ENCODE measurements around the gene TRAF3. TPM values are rescaled to one million over a fixed set of nuclear protein-coding genes. Genes with fewer than 3 reads are reported as not detected.

TRAF3 gene
- total and polyA plus RNA-seq, 4 donors = 3.4 to 32.6 (median 11.5) TPM

GRCh38 chr14:102733326-102733725, 43.9 kb upstream of the TRAF3 start:
- Histone ChIP-seq H3K36me3 (ENCODE audit: control insufficient read depth in 1 of 2, insufficient read depth in 2 of 2, low read length in 1 of 2) (peaks cover 0 to under 1% of the 10 kb centered on the region in 2 donors), H3K4me1 (ENCODE audit: control insufficient read depth in 1 of 2, insufficient read depth in 2 of 2, low read length in 2 of 2) (no peaks in the 10 kb centered on the region), H3K27me3 (ENCODE audit: control insufficient read depth in 1 of 2, insufficient read depth in 2 of 2, low read length in 1 of 2) (no peaks in the 10 kb centered on the region), H3K4me3 (ENCODE audit: low read length in 2 of 2) (no peak overlapping the region), H3K9me3 (ENCODE audit: control insufficient read depth, low read length) (no peaks in the 10 kb centered on the region), H3K27ac (ENCODE audit: low read depth in 1 of 2, low read length in 2 of 2) (no peak overlapping the region)
- intact Hi-C loops (cut with DNase I) = no loop called here
- DNase-seq = peak in 1 of 2 donors; percentile 51
- 88% methylated on average over 11 of the region's 11 CpGs for WGBS, 2 donors
- no peak for ATAC-seq (ENCODE audit: low FRiP score)

- H3K9me3 ChIP-seq (ENCODE audit: control insufficient read depth, low read length) = no peaks in the 10 kb centered on the region
- no peak overlapping the region for H3K4me3 ChIP-seq (ENCODE audit: low read length in 2 of 2)
- ATAC-seq (ENCODE audit: low FRiP score) (no peak), DNase-seq (peak in 1 of 2 donors; percentile 14)
- intact Hi-C loops (cut with DNase I) = no loop called here
- no peak overlapping the region for H3K27ac ChIP-seq (ENCODE audit: low read depth in 1 of 2, low read length in 2 of 2)
- no peaks in the 10 kb centered on the region for H3K36me3 ChIP-seq (ENCODE audit: control insufficient read depth in 1 of 2, insufficient read depth in 2 of 2, low read length in 1 of 2)
- no peaks in the 10 kb centered on the region for H3K27me3 ChIP-seq (ENCODE audit: control insufficient read depth in 1 of 2, insufficient read depth in 2 of 2, low read length in 1 of 2)
- no peaks in the 10 kb centered on the region for H3K4me1 ChIP-seq (ENCODE audit: control insufficient read depth in 1 of 2, insufficient read depth in 2 of 2, low read length in 2 of 2)
- 90 to 95% methylated on average over 12 of the region's 12 CpGs for WGBS, 2 donors
Observed at GRCh38 chr14:102734436-102734835, 42.8 kb upstream of the TRAF3 start.

GRCh38 chr14:102736956-102737355, 40.3 kb upstream of the TRAF3 start:
- ATAC-seq (ENCODE audit: low FRiP score) (no peak), DNase-seq (no peak)
- Histone ChIP-seq H3K27ac (ENCODE audit: low read depth in 1 of 2, low read length in 2 of 2) (no peak overlapping the region), H3K4me3 (ENCODE audit: low read length in 2 of 2) (no peak overlapping the region), H3K36me3 (ENCODE audit: control insufficient read depth in 1 of 2, insufficient read depth in 2 of 2, low read length in 1 of 2) (no peaks in the 10 kb centered on the region), H3K9me3 (ENCODE audit: control insufficient read depth, low read length) (no peaks in the 10 kb centered on the region), H3K27me3 (ENCODE audit: control insufficient read depth in 1 of 2, insufficient read depth in 2 of 2, low read length in 1 of 2) (no peaks in the 10 kb centered on the region), H3K4me1 (ENCODE audit: control insufficient read depth in 1 of 2, insufficient read depth in 2 of 2, low read length in 2 of 2) (no peaks in the 10 kb centered on the region)
- 92 to 96% methylated on average over 3 of the region's 3 CpGs for WGBS, 2 donors
- intact Hi-C loops (cut with DNase I) = no loop called here

GRCh38 chr14:102737402-102738372, 39.6 kb upstream of the TRAF3 start:
- Histone ChIP-seq H3K4me3 (ENCODE audit: low read length in 2 of 2) (no peak overlapping the region), H3K27me3 (ENCODE audit: control insufficient read depth in 1 of 2, insufficient read depth in 2 of 2, low read length in 1 of 2) (no peaks in the 10 kb centered on the region), H3K4me1 (ENCODE audit: control insufficient read depth in 1 of 2, insufficient read depth in 2 of 2, low read length in 2 of 2) (no peaks in the 10 kb centered on the region), H3K9me3 (ENCODE audit: control insufficient read depth, low read length) (no peaks in the 10 kb centered on the region), H3K36me3 (ENCODE audit: control insufficient read depth in 1 of 2, insufficient read depth in 2 of 2, low read length in 1 of 2) (no peaks in the 10 kb centered on the region), H3K27ac (ENCODE audit: low read depth in 1 of 2, low read length in 2 of 2) (no peak overlapping the region)
- intact Hi-C loops (cut with DNase I) = no loop called here
- WGBS, 2 donors = 94 to 95% methylated on average over 18 of the region's 18 CpGs
- DNase-seq (peak in 1 of 2 donors; percentile 72), ATAC-seq (ENCODE audit: low FRiP score) (no peak)

GRCh38 chr14:102738373-102739189, 38.7 kb upstream of the TRAF3 start:
- Histone ChIP-seq H3K4me1 (ENCODE audit: control insufficient read depth in 1 of 2, insufficient read depth in 2 of 2, low read length in 2 of 2) (no peaks in the 10 kb centered on the region), H3K4me3 (ENCODE audit: low read length in 2 of 2) (no peak overlapping the region), H3K9me3 (ENCODE audit: control insufficient read depth, low read length) (no peaks in the 10 kb centered on the region), H3K27ac (ENCODE audit: low read depth in 1 of 2, low read length in 2 of 2) (no peak overlapping the region), H3K27me3 (ENCODE audit: control insufficient read depth in 1 of 2, insufficient read depth in 2 of 2, low read length in 1 of 2) (no peaks in the 10 kb centered on the region), H3K36me3 (ENCODE audit: control insufficient read depth in 1 of 2, insufficient read depth in 2 of 2, low read length in 1 of 2) (no peaks in the 10 kb centered on the region)
- peak in 1 of 2 donors; percentile 62 for DNase-seq
- intact Hi-C loops (cut with DNase I) = no loop called here
- 73 to 79% methylated on average over 11 of the region's 11 CpGs for whole genome bisulfite sequencing, 2 donors
- no peak for ATAC-seq (ENCODE audit: low FRiP score)

- Histone ChIP-seq H3K4me3 (ENCODE audit: low read length in 2 of 2) (no peak overlapping the region), H3K36me3 (ENCODE audit: control insufficient read depth in 1 of 2, insufficient read depth in 2 of 2, low read length in 1 of 2) (no peaks in the 10 kb centered on the region), H3K9me3 (ENCODE audit: control insufficient read depth, low read length) (no peaks in the 10 kb centered on the region), H3K27ac (ENCODE audit: low read depth in 1 of 2, low read length in 2 of 2) (no peak overlapping the region), H3K4me1 (ENCODE audit: control insufficient read depth in 1 of 2, insufficient read depth in 2 of 2, low read length in 2 of 2) (no peaks in the 10 kb centered on the region), H3K27me3 (ENCODE audit: control insufficient read depth in 1 of 2, insufficient read depth in 2 of 2, low read length in 1 of 2) (no peaks in the 10 kb centered on the region)
- DNase-seq = no peak
- intact Hi-C loops (cut with DNase I) = no loop called here
- 80 to 81% methylated on average over 3 of the region's 3 CpGs for WGBS, 2 donors
- no peak for ATAC-seq (ENCODE audit: low FRiP score)
Observed at GRCh38 chr14:102739190-102739469, 38.1 kb upstream of the TRAF3 start.

GRCh38 chr14:102746634-102747438, 30.4 kb upstream of the TRAF3 start:
- 93 to 94% methylated on average over 28 of the region's 28 CpGs for WGBS, 2 donors
- Histone ChIP-seq H3K9me3 (ENCODE audit: control insufficient read depth, low read length) (no peaks in the 10 kb centered on the region), H3K4me1 (ENCODE audit: control insufficient read depth in 1 of 2, insufficient read depth in 2 of 2, low read length in 2 of 2) (no peaks in the 10 kb centered on the region), H3K27me3 (ENCODE audit: control insufficient read depth in 1 of 2, insufficient read depth in 2 of 2, low read length in 1 of 2) (no peaks in the 10 kb centered on the region), H3K27ac (ENCODE audit: low read depth in 1 of 2, low read length in 2 of 2) (no peak overlapping the region), H3K4me3 (ENCODE audit: low read length in 2 of 2) (no peak overlapping the region), H3K36me3 (ENCODE audit: control insufficient read depth in 1 of 2, insufficient read depth in 2 of 2, low read length in 1 of 2) (no peaks in the 10 kb centered on the region)
- DNase-seq (peak in 1 of 2 donors; percentile 66), ATAC-seq (ENCODE audit: low FRiP score) (no peak)
- intact Hi-C loops (cut with DNase I) = no loop called here

- intact Hi-C loops (cut with DNase I) = no loop called here
- 94% methylated on average over 8 of the region's 8 CpGs for WGBS, 2 donors
- no peak for DNase-seq
Observed at GRCh38 chr14:102748806-102749205, 28.4 kb upstream of the TRAF3 start.

More at GRCh38 chr14:102748806-102749205, 28.4 kb upstream of the TRAF3 start:
- Histone ChIP-seq H3K4me1 (ENCODE audit: control insufficient read depth in 1 of 2, insufficient read depth in 2 of 2, low read length in 2 of 2) (no peaks in the 10 kb centered on the region), H3K36me3 (ENCODE audit: control insufficient read depth in 1 of 2, insufficient read depth in 2 of 2, low read length in 1 of 2) (no peaks in the 10 kb centered on the region), H3K27me3 (ENCODE audit: control insufficient read depth in 1 of 2, insufficient read depth in 2 of 2, low read length in 1 of 2) (no peaks in the 10 kb centered on the region), H3K4me3 (ENCODE audit: low read length in 2 of 2) (no peak overlapping the region), H3K9me3 (ENCODE audit: control insufficient read depth, low read length) (no peaks in the 10 kb centered on the region), H3K27ac (ENCODE audit: low read depth in 1 of 2, low read length in 2 of 2) (no peak overlapping the region)
- no peak for ATAC-seq (ENCODE audit: low FRiP score)

Measured in aorta (tissue), 5 donors.